OCI-LY1 (cell line): ENCODE results near the gene COL23A1.

Experiments
- H2AFZ ChIP-seq: fragments of 200-600 bp; sonication (generic), shearing (Covaris generic); 2 replicates; pipeline ENCODE4 v1.6.0; 2014; ENCODE audit warnings: antibody characterized with exemption, mild to moderate bottlenecking, low read length
- H3F3A ChIP-seq: fragments of 200-600 bp; sonication (generic), shearing (Covaris generic); 2 replicates; pipeline ENCODE4 v1.6.0; 2014; ENCODE audit warnings: mild to moderate bottlenecking, antibody characterized with exemption, low read length, moderate library complexity; ENCODE audit not compliant: insufficient read depth
- H3K27ac ChIP-seq: fragments of 200-600 bp; sonication (generic); 2 replicates; pipeline ENCODE4 v1.5.1; 2014; ENCODE audit warnings: low read length, mixed run types, mild to moderate bottlenecking, low read depth; ENCODE audit not compliant: poor library complexity, severe bottlenecking
- H3K27me3 ChIP-seq: fragments of 200-600 bp; sonication (generic); 2 replicates; pipeline ENCODE4 v1.6.0; 2014; ENCODE audit warnings: antibody characterized with exemption, mild to moderate bottlenecking, low read length, moderate library complexity; ENCODE audit not compliant: insufficient read depth
- H3K36me3 ChIP-seq: fragments of 200-600 bp; sonication (generic); 2 replicates; pipeline ENCODE4 v1.6.1; 2014; ENCODE audit warnings: mild to moderate bottlenecking, antibody characterized with exemption, low read length, moderate library complexity, mixed read lengths; ENCODE audit not compliant: insufficient read depth
- H3K4me1 ChIP-seq: fragments of 200-600 bp; sonication (generic); 2 replicates; pipeline ENCODE4 v1.5.1; 2014; ENCODE audit warnings: mild to moderate bottlenecking, low read length, moderate library complexity; ENCODE audit not compliant: insufficient read depth, severe bottlenecking
- H3K4me2 ChIP-seq: fragments of 200-600 bp; sonication (generic), shearing (Covaris generic); 2 replicates; pipeline ENCODE4 v1.6.1; 2014; ENCODE audit warnings: low read length
- H3K4me3 ChIP-seq: fragments of 200-600 bp; sonication (generic); 2 replicates; pipeline ENCODE4 v1.5.1; 2014; ENCODE audit warnings: low read length, low read depth, mild to moderate bottlenecking, mixed read lengths; ENCODE audit not compliant: poor library complexity, severe bottlenecking
- H3K79me2 ChIP-seq: fragments of 200-600 bp; shearing (Covaris generic); 2 replicates; pipeline ENCODE4 v1.6.1; 2016; ENCODE audit warnings: mixed run types, low read length, mixed read lengths; ENCODE audit not compliant: insufficient read depth
- H3K9ac ChIP-seq: fragments of 200-600 bp; sonication (generic), shearing (Covaris generic); 2 replicates; pipeline ENCODE4 v1.6.1; 2014; ENCODE audit warnings: mild to moderate bottlenecking, low read length, mixed read lengths
- H3K9me2 ChIP-seq: fragments of 200-600 bp; sonication (generic), shearing (Covaris generic); 2 replicates; pipeline ENCODE4 v1.6.1; 2014; ENCODE audit warnings: low read depth, mild to moderate bottlenecking, low read length, mixed read lengths
- H3K9me3 ChIP-seq: fragments of 200-600 bp; shearing (Covaris generic); 2 replicates; pipeline ENCODE4 v1.6.1; 2014; ENCODE audit warnings: low read length, mixed read lengths
- H4K20me1 ChIP-seq: fragments of 200-600 bp; sonication (generic), shearing (Covaris generic); 2 replicates; pipeline ENCODE4 v1.6.0; 2016; ENCODE audit warnings: mild to moderate bottlenecking, low read length; ENCODE audit not compliant: insufficient read depth
- EZH2 ChIP-seq: fragments of 200-600 bp; sonication (generic), shearing (Covaris generic); IDR thresholded peaks from 2 replicates; pipeline ENCODE4 v1.8.0; 2017; ENCODE audit warnings: borderline replicate concordance, mixed run types, mild to moderate bottlenecking, antibody characterized with exemption, low read length, moderate library complexity, mixed read lengths
- TF ChIP-seq, protein P1 (sequence below): fragments of 200-600 bp; sonication (generic), shearing (Covaris generic); IDR thresholded peaks from 2 replicates; pipeline ENCODE4 v1.5.1; 2017; ENCODE audit warnings: mild to moderate bottlenecking, antibody characterized with exemption, low read length, moderate library complexity, mixed read lengths

Gene COL23A1

GRCh38 chr5:178445534-178445933 is 144.7 kb downstream of the COL23A1 start:
- Histone ChIP-seq H4K20me1 (no peaks in the 10 kb centered on the region), H3K9ac (no peak overlapping the region), H3K27ac (no peak overlapping the region), H3K27me3 (no peaks in the 10 kb centered on the region), H3K4me1 (no peaks in the 10 kb centered on the region), H3K4me2 (no peak overlapping the region), H3K9me2 (no peaks in the 10 kb centered on the region), H3F3A (no peaks in the 10 kb centered on the region), H3K9me3 (no peaks in the 10 kb centered on the region), H3K4me3 (no peak overlapping the region), H3K36me3 (no peaks in the 10 kb centered on the region), H2AFZ (no peak overlapping the region), H3K79me2 (no peaks in the 10 kb centered on the region)
- TF ChIP-seq, protein P1, sequence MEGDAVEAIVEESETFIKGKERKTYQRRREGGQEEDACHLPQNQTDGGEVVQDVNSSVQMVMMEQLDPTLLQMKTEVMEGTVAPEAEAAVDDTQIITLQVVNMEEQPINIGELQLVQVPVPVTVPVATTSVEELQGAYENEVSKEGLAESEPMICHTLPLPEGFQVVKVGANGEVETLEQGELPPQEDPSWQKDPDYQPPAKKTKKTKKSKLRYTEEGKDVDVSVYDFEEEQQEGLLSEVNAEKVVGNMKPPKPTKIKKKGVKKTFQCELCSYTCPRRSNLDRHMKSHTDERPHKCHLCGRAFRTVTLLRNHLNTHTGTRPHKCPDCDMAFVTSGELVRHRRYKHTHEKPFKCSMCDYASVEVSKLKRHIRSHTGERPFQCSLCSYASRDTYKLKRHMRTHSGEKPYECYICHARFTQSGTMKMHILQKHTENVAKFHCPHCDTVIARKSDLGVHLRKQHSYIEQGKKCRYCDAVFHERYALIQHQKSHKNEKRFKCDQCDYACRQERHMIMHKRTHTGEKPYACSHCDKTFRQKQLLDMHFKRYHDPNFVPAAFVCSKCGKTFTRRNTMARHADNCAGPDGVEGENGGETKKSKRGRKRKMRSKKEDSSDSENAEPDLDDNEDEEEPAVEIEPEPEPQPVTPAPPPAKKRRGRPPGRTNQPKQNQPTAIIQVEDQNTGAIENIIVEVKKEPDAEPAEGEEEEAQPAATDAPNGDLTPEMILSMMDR, result no peak
- no peak for TF ChIP-seq EZH2

DNA sequence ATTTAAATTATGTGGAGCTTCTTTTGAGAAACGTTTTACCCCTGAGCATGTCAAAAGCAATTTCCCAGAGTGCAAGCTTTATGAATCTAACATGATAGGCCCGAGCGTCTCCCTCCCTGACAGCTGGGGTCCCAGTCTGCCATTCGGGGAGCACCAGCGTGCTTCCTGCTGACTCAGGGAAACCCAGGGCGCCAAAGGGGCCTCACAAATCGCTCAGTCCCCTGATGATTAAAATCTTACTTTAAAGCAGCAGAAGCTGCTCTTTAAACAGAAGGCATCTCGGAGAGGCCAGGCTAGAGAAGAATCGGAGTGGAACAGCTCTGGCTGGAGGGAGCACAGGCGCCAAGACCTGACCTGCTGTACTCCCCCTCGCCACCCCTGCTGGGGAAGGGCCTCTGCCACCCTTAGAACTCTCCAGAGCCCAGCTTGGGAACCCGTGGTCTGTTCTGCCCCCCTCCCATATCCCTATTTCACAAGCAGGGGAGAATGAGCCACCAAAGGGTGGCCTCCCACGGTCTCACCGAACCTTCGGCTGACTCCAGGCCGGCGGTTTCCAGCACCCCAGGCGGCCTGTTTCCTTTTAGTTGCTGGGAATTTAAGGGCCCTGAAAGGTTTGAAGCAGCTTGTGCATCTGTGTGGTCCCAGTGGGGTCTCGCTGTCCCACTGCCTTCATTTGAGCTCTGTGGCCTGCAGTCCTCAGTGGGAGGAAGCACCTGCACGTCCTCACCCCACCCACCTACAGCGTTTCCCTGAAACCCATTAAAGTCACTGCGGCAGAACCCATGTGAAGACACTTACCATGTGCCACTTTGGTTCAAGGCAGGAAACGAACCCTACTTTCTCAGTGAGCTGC is 147.6 kb downstream of the COL23A1 start:
- Histone ChIP-seq H4K20me1 (no peaks in the 10 kb centered on the region), H3K27ac (no peak overlapping the region), H3K9ac (no peak overlapping the region), H2AFZ (no peak overlapping the region), H3K4me1 (no peaks in the 10 kb centered on the region), H3K9me3 (no peaks in the 10 kb centered on the region), H3F3A (no peaks in the 10 kb centered on the region), H3K4me2 (no peak overlapping the region), H3K36me3 (no peaks in the 10 kb centered on the region), H3K4me3 (no peak overlapping the region), H3K79me2 (no peaks in the 10 kb centered on the region), H3K27me3 (no peaks in the 10 kb centered on the region), H3K9me2 (no peaks in the 10 kb centered on the region)
- TF ChIP-seq EZH2, result no peak
- TF ChIP-seq, protein P1, result no peak

- Histone ChIP-seq H3K9ac (no peak overlapping the region), H3K27me3 (no peaks in the 10 kb centered on the region), H3K27ac (no peak overlapping the region), H3F3A (no peaks in the 10 kb centered on the region), H3K4me1 (no peaks in the 10 kb centered on the region), H3K9me2 (no peaks in the 10 kb centered on the region), H3K4me2 (no peak overlapping the region), H3K9me3 (no peaks in the 10 kb centered on the region), H3K36me3 (no peaks in the 10 kb centered on the region), H2AFZ (no peak overlapping the region), H3K4me3 (no peak overlapping the region), H4K20me1 (no peaks in the 10 kb centered on the region), H3K79me2 (no peaks in the 10 kb centered on the region)
- TF ChIP-seq, protein P1, result no peak
- TF ChIP-seq EZH2, result no peak
These were observed 148.5 kb downstream of the COL23A1 start for GRCh38 chr5:178441486-178442270.
